T-cell (primary cell): ENCODE results near the gene ARHGEF26. TPM values are rescaled to one million over a fixed set of nuclear protein-coding genes. Genes with fewer than 3 reads are reported as not detected.

Experiments
- ATAC-seq, 4 experiments: fragments of 200-7000 bp in 3 of 4; fragments of 150-1000 bp in 1 of 4; cut with Tn5 transposase; replicated peaks in 1 of 4; 1 replicate in 3 of 4; 2 replicates in 1 of 4; pipeline ENCODE4 v1.10.0; 2021; ENCODE audit warnings: moderate library complexity in 3 of 4, mild to moderate bottlenecking in 2 of 4, moderate number of reproducible peaks in 1 of 4
- CTCF ChIA-PET, 2 donors: fragments of 300-600 bp; sonication (Branson Sonifier 250); formaldehyde crosslinking; loops; one replicate each; lab custom pipeline; 2022; ENCODE audit warnings: antibody characterized with exemption in 2 of 2; lab: Charles Lee
- POLR2A ChIA-PET, 2 donors: fragments of 300-600 bp; sonication (Branson Sonifier 250); formaldehyde crosslinking; loops; one replicate each; lab custom pipeline; 2022; ENCODE audit warnings: antibody characterized with exemption in 2 of 2; lab: Charles Lee
- DNase-seq, 35 experiments: peaks; one replicate each; pipeline versions ENCODE4 v3.0.0 to v3.0.0-alpha.2; 2013 to 2023
- H3K27ac ChIP-seq: one replicate; pipeline ENCODE4 v1.5.1; 2013; ENCODE audit warnings: low read length
- H3K27me3 ChIP-seq, 2 experiments: replicated peaks in 1 of 2; 1 replicate in 1 of 2; 2 replicates in 1 of 2; pipeline versions ENCODE4 v1.6.1 to v1.7.0; 2013; ENCODE audit warnings: low read length in 1 of 2, mixed read lengths in 1 of 2; ENCODE audit not compliant: control insufficient read depth in 2 of 2, insufficient read depth in 2 of 2; ENCODE audit errors: extremely low read depth in 1 of 2
- H3K36me3 ChIP-seq, 2 donors: 1 replicate in 1 of 2; 2 replicates in 1 of 2; pipeline versions ENCODE4 v1.6.1 to v1.7.0; 2013; ENCODE audit warnings: low read length in 1 of 2; ENCODE audit not compliant: control insufficient read depth in 2 of 2, insufficient read depth in 1 of 2; ENCODE audit errors: extremely low read depth in 1 of 2
- H3K4me1 ChIP-seq, 2 experiments: 1 replicate in 1 of 2; 2 replicates in 1 of 2; pipeline versions ENCODE4 v1.6.1 to v1.7.0; 2013; ENCODE audit warnings: low read length in 2 of 2, mixed read lengths in 1 of 2; ENCODE audit not compliant: insufficient read depth in 2 of 2, control insufficient read depth in 1 of 2; ENCODE audit errors: extremely low read depth in 1 of 2
- H3K4me3 ChIP-seq, 2 donors: 1 replicate in 1 of 2; 2 replicates in 1 of 2; pipeline versions ENCODE4 v1.5.1 to v1.7.0; 2013; ENCODE audit warnings: mild to moderate bottlenecking in 2 of 2, low read length in 1 of 2, moderate library complexity in 1 of 2; ENCODE audit not compliant: control insufficient read depth in 1 of 2; ENCODE audit errors: extremely low read depth in 1 of 2
- H3K9me3 ChIP-seq: 2 replicates; pipeline ENCODE4 v1.7.0; 2013
- H3K27ac Mint-ChIP-seq, 2 donors: one replicate each; pipeline ENCODE4 v1.8.0; 2020 to 2021; ENCODE audit warnings: mild to moderate bottlenecking in 2 of 2, mixed read lengths in 2 of 2
- H3K27me3 Mint-ChIP-seq, 2 donors: one replicate each; pipeline ENCODE4 v1.8.0; 2021 to 2022; ENCODE audit warnings: mixed read lengths in 2 of 2
- H3K36me3 Mint-ChIP-seq: one replicate; pipeline ENCODE4 v1.8.0; 2021; ENCODE audit warnings: mixed read lengths
- H3K4me1 Mint-ChIP-seq, 3 donors: one replicate each; pipeline ENCODE4 v1.8.0; 2020 to 2022; ENCODE audit warnings: mixed read lengths in 3 of 3, mild to moderate bottlenecking in 1 of 3
- H3K4me3 Mint-ChIP-seq, 3 donors: one replicate each; pipeline ENCODE4 v1.8.0; 2020 to 2022; ENCODE audit warnings: mild to moderate bottlenecking in 3 of 3, mixed read lengths in 3 of 3, moderate library complexity in 3 of 3
- H3K9me3 Mint-ChIP-seq, 3 donors: one replicate each; pipeline ENCODE4 v1.8.0; 2020 to 2022; ENCODE audit warnings: mixed read lengths in 3 of 3
- WGBS: methylation state at CpG from one replicate; pipeline ENCODE4 v1.1.5; 2013; ENCODE audit warnings: missing lambda C conversion rate; ENCODE audit not compliant: insufficient coverage; 5-methylcytosine and 5-hydroxymethylcytosine counted together
- total RNA-seq, 35 experiments: library from RNA in 6 of 35; stranded (reverse) in 6 of 35; fragments of 120-200 nt in 1 of 35; gene quantifications; one replicate each; pipeline versions ENCODE4 v1.2.1 to v1.2.4 and lab custom pipeline; 2013 to 2026

Gene ARHGEF26
- total RNA-seq, 5 donors from 2014 or later (not counting 1 experiment from before 2014, with no cell fraction given): 0.12 to 0.29 (median 0.23) TPM

DNA sequence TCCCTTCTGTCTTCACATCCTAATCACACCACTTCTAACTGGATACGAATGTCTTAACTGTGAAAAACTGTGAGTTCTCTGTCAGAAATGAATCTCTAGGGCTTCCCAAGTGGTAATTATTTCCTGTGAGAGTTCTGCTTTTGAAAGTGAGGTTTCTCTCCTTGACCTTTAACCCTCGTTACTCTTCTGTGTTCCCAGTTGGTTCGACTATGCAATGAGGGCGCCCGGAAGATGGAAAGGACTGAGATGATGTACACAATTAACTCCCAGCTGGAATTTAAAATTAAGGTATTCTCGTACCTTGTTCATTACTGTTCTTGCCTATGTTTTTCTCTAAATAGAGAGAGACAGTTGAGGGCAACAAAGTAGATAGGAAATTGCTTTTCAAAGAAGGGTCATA is 96.5 kb downstream of the ARHGEF26 start:
- no peaks in the 10 kb centered on the region for H3K36me3 Mint-ChIP-seq
- ChIA-PET CTCF (no interaction called here), POLR2A (no interaction called here)
- Histone ChIP-seq H3K4me1 (no peaks in the 10 kb centered on the region), H3K4me3 (no peak overlapping the region), H3K9me3 (no peaks in the 10 kb centered on the region), H3K27me3 (no peaks in the 10 kb centered on the region), H3K36me3 (no peaks in the 10 kb centered on the region), H3K27ac (no peak overlapping the region)
- H3K4me3 Mint-ChIP-seq: no peak overlapping the region
- no peaks in the 10 kb centered on the region for H3K4me1 Mint-ChIP-seq
- no peak overlapping the region for H3K27ac Mint-ChIP-seq
- H3K27me3 Mint-ChIP-seq: peaks cover 0 to 6% of the 10 kb centered on the region in 2 donors
- ATAC-seq (no peak), DNase-seq (no peak)
- no CpG with 5 or more reads among the region's 6 CpGs for WGBS
- no peaks in the 10 kb centered on the region for H3K9me3 Mint-ChIP-seq

DNA sequence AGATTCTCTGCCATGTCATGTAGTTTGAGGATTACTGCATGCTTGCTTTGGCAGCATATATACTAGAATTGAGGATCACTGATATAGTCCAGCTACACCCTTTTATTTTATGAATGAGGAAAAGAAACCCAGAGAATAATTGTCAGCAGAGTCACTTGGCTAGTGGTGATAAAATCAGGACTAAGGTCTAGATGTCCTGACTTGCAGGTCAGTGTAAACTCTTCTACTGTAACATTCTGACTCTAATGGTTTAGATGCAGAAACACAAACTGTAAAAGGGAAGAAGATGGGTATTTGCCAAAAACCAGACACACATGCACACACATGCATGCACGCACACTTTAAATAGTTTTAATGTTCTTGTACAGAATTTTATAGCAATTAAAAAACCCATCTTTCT is 97.5 kb downstream of the ARHGEF26 start:
- CTCF ChIA-PET: interaction anchor here in 1 of 2 donors (0.6 kb wide), 1 partner anchor 38 kb away, joined by 4 read pairs; no protein-coding TSS in a partner anchor
- no peak for ATAC-seq
- no peaks in the 10 kb centered on the region for H3K4me1 Mint-ChIP-seq
- Histone ChIP-seq H3K9me3 (no peaks in the 10 kb centered on the region), H3K27me3 (no peaks in the 10 kb centered on the region), H3K4me1 (no peaks in the 10 kb centered on the region), H3K4me3 (no peak overlapping the region), H3K27ac (no peak overlapping the region), H3K36me3 (no peaks in the 10 kb centered on the region)
- no CpG with 5 or more reads among the region's 1 CpG for WGBS
- no peak overlapping the region for H3K4me3 Mint-ChIP-seq
- peaks cover 0 to 2% of the 10 kb centered on the region in 2 donors for H3K27me3 Mint-ChIP-seq
- H3K9me3 Mint-ChIP-seq: no peaks in the 10 kb centered on the region
- POLR2A ChIA-PET: no interaction called here
- H3K36me3 Mint-ChIP-seq: no peaks in the 10 kb centered on the region
- no peak overlapping the region for H3K27ac Mint-ChIP-seq
- DNase-seq: no peak

- H3K4me3 ChIP-seq: no peak overlapping the region
- DNase-seq: no peak
- CTCF ChIA-PET: no interaction called here
- H3K27ac ChIP-seq: no peak overlapping the region
- POLR2A ChIA-PET: no interaction called here
- WGBS: no CpG with 5 or more reads among the region's 2 CpGs
- Mint-ChIP-seq H3K4me3 (no peak overlapping the region), H3K4me1 (no peaks in the 10 kb centered on the region), H3K9me3 (no peaks in the 10 kb centered on the region), H3K27ac (no peak overlapping the region), H3K27me3 (no peaks in the 10 kb centered on the region), H3K36me3 (no peaks in the 10 kb centered on the region)
- no peaks in the 10 kb centered on the region for H3K9me3 ChIP-seq
- no peaks in the 10 kb centered on the region for H3K4me1 ChIP-seq
- no peaks in the 10 kb centered on the region for H3K27me3 ChIP-seq
- H3K36me3 ChIP-seq: no peaks in the 10 kb centered on the region
- ATAC-seq: no peak
Measured at GRCh38 chr3:154220462-154220861, 99.3 kb downstream of the ARHGEF26 start.

DNA sequence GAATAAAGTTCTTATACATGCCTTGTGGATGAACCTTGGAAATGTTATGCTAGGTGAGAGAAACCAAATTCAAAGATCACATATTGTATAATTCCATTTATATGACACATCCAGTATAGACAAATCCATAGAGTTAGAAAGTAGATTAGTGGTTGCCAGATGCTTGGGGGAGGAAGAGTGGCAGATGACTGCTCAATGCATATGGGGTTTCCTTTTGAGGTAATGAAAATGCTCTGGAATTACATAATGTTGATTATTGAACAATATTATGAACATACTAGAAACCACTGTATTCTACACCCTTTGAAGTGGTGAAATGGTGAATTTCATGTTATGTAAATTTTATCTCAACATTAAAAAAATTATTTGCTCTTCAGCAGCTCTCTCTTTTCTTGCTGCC is 102.3 kb downstream of the ARHGEF26 start:
- no peak overlapping the region for H3K4me3 ChIP-seq
- H3K4me3 Mint-ChIP-seq: no peak overlapping the region
- no peaks in the 10 kb centered on the region for H3K36me3 Mint-ChIP-seq
- ATAC-seq: no peak
- H3K9me3 ChIP-seq: no peaks in the 10 kb centered on the region
- H3K27ac Mint-ChIP-seq: no peak overlapping the region
- ChIA-PET CTCF (no interaction called here), POLR2A (no interaction called here)
- no peaks in the 10 kb centered on the region for H3K4me1 Mint-ChIP-seq
- H3K4me1 ChIP-seq: no peaks in the 10 kb centered on the region
- no peaks in the 10 kb centered on the region for H3K36me3 ChIP-seq
- H3K27me3 ChIP-seq: no peaks in the 10 kb centered on the region
- DNase-seq: no peak
- peaks cover 2 to 3% of the 10 kb centered on the region in 2 donors for H3K27me3 Mint-ChIP-seq
- no peaks in the 10 kb centered on the region for H3K9me3 Mint-ChIP-seq
- H3K27ac ChIP-seq: no peak overlapping the region

DNA sequence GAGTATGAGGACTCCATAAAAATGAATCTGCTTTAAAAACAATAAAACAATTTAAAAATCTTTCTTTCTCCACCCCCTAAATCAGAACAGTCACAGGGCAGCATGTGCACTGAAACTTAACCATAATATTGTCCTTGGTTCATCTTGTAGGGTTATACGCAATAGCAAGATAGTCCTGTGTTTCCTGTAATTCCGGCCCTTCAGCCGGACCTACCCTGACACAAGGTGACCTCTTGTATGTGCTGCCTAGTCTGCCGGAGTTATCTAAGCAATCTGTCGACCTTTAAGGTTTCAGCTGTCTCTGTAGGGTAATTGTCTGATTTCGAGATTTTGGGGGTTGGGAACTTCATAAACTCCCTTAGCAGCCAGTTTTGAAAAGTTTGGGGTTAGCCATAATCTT is 103.2 kb downstream of the ARHGEF26 start:
- Mint-ChIP-seq H3K27ac (no peak overlapping the region), H3K4me1 (no peaks in the 10 kb centered on the region), H3K27me3 (peaks cover 3 to 5% of the 10 kb centered on the region in 2 donors), H3K36me3 (no peaks in the 10 kb centered on the region), H3K9me3 (no peaks in the 10 kb centered on the region), H3K4me3 (no peak overlapping the region)
- POLR2A ChIA-PET: no interaction called here
- Histone ChIP-seq H3K4me3 (no peak overlapping the region), H3K9me3 (no peaks in the 10 kb centered on the region), H3K27ac (no peak overlapping the region), H3K27me3 (peaks cover 0 to 5% of the 10 kb centered on the region in 2 experiments), H3K36me3 (no peaks in the 10 kb centered on the region), H3K4me1 (no peaks in the 10 kb centered on the region)
- ATAC-seq (no peak), DNase-seq (no peak)
- 92% methylated on average over 4 of the region's 6 CpGs for WGBS
- CTCF ChIA-PET: no interaction called here

GRCh38 chr3:154224866-154225265 is 103.7 kb downstream of the ARHGEF26 start:
- H3K27me3 ChIP-seq: peaks cover 0 to 5% of the 10 kb centered on the region in 2 experiments
- ATAC-seq (no peak), DNase-seq (no peak)
- no peak overlapping the region for H3K4me3 ChIP-seq
- no peaks in the 10 kb centered on the region for H3K36me3 Mint-ChIP-seq
- POLR2A ChIA-PET: no interaction called here
- H3K9me3 Mint-ChIP-seq: no peaks in the 10 kb centered on the region
- H3K36me3 ChIP-seq: no peaks in the 10 kb centered on the region
- H3K27me3 Mint-ChIP-seq: peaks cover 3 to 7% of the 10 kb centered on the region in 2 donors
- no peaks in the 10 kb centered on the region for H3K4me1 Mint-ChIP-seq
- H3K9me3 ChIP-seq: no peaks in the 10 kb centered on the region
- H3K4me3 Mint-ChIP-seq: no peak overlapping the region
- no peak overlapping the region for H3K27ac ChIP-seq
- CTCF ChIA-PET: no interaction called here
- no peak overlapping the region for H3K27ac Mint-ChIP-seq
- H3K4me1 ChIP-seq: no peaks in the 10 kb centered on the region

- no peaks in the 10 kb centered on the region for H3K9me3 Mint-ChIP-seq
- POLR2A ChIA-PET: interaction anchor here in 1 of 2 donors (0.5 kb wide), 1 partner anchor 733 kb away, joined by 8 read pairs; no protein-coding TSS in a partner anchor
- ATAC-seq (no peak), DNase-seq (no peak)
- Histone ChIP-seq H3K36me3 (no peaks in the 10 kb centered on the region), H3K27ac (no peak overlapping the region), H3K9me3 (no peaks in the 10 kb centered on the region), H3K27me3 (peaks cover 0 to 5% of the 10 kb centered on the region in 2 experiments), H3K4me3 (no peak overlapping the region), H3K4me1 (no peaks in the 10 kb centered on the region)
- WGBS: no CpG with 5 or more reads among the region's 2 CpGs
- no peaks in the 10 kb centered on the region for H3K36me3 Mint-ChIP-seq
- CTCF ChIA-PET: interaction anchor here in 1 of 2 donors (0.7 kb wide), 1 partner anchor 27 kb away, joined by 3 read pairs; no protein-coding TSS in a partner anchor
- no peaks in the 10 kb centered on the region for H3K4me1 Mint-ChIP-seq
- H3K4me3 Mint-ChIP-seq: no peak overlapping the region
- H3K27me3 Mint-ChIP-seq: peaks cover 5 to 7% of the 10 kb centered on the region in 2 donors
- H3K27ac Mint-ChIP-seq: no peak overlapping the region
Measured at GRCh38 chr3:154225536-154225935, 104.3 kb downstream of the ARHGEF26 start.
